Peyer's patch (tissue), 4 donors: ENCODE measurements around the gene ANKAR. TPM values are rescaled to one million over a fixed set of nuclear protein-coding genes. Genes with fewer than 3 reads are reported as not detected.
"Not testable (repeated sequence)": the region's sequence is repeated elsewhere in the genome, so short reads cannot be mapped to it uniquely, and the experiment has no call there.

Source experiments
- DNase-seq, 3 donors: peaks; one replicate each; pipeline ENCODE4 v3.0.0-alpha.2; 2017 to 2019
- H3K27ac ChIP-seq, 4 donors: fragments of 200-600 bp; sonication (generic); one replicate each; pipeline ENCODE4 v1.5.1; 2016 to 2019
- H3K27me3 ChIP-seq, 2 donors: fragments of 200-600 bp; sonication (generic); one replicate each; pipeline ENCODE4 v1.5.1; 2019
- H3K36me3 ChIP-seq, 3 donors: fragments of 200-600 bp; sonication (generic); one replicate each; pipeline ENCODE4 v1.5.1; 2016 to 2019
- H3K4me1 ChIP-seq, 4 donors: fragments of 200-600 bp; sonication (generic); one replicate each; pipeline ENCODE4 v1.5.1; 2016 to 2019
- H3K4me3 ChIP-seq, 4 donors: fragments of 200-600 bp; sonication (generic); 1 replicate in 3 of 4; 2 replicates in 1 of 4; pipeline ENCODE4 v1.5.1; 2016 to 2019; ENCODE audit warnings: mild to moderate bottlenecking in 1 of 4
- H3K9me3 ChIP-seq, 4 donors: fragments of 200-600 bp; sonication (generic); one replicate each; pipeline ENCODE4 v1.5.1; 2016 to 2019; ENCODE audit warnings: mild to moderate bottlenecking in 1 of 4
- POLR2A ChIP-seq, 2 donors: fragments of 450-650 bp; IDR thresholded peaks; one replicate each; pipeline ENCODE4 v1.5.1; 2017; ENCODE audit warnings: antibody characterized with exemption in 2 of 2, mild to moderate bottlenecking in 2 of 2, moderate library complexity in 2 of 2
- total RNA-seq, 4 donors: library from RNA; depleted of rRNA; stranded (reverse); fragments of >200 nt; gene quantifications; one replicate each; pipeline ENCODE4 v1.1.0, GENCODE V29; 2016
- TF ChIP-seq, protein P1 (sequence below), 6 experiments: fragments of 450-650 bp in 4 of 6; fragments of 200-600 bp in 2 of 6; sonication (generic) in 1 of 6; IDR thresholded peaks; one replicate each; pipeline ENCODE4 v1.5.1; 2017 to 2019; ENCODE audit warnings: antibody characterized with exemption in 6 of 6, mild to moderate bottlenecking in 3 of 6, moderate library complexity in 1 of 6

The ANKAR gene
- total RNA-seq, 4 donors from 2014 or later = 6.6 to 20.5 (median 15.9) TPM

GRCh38 chr2:189661148-189661956 is 13.1 kb upstream of the ANKAR start, which contains the start of gene ASNSD1:
ASNSD1 (plus strand) TSS chr2:189661459; CDS start chr2:189666133, 4,674 bp downstream.
- peaks cover 0 to 6% (median 0%) of the 10 kb centered on the region in 3 donors for H3K36me3 ChIP-seq
- peak; percentile 96 to 100 (median 99) for DNase-seq
- peak within 1 kb of the TSS; percentile 83 to 89 (median 88) for H3K27ac ChIP-seq
- H3K4me3 ChIP-seq = peak within 1 kb of the TSS; percentile 75 to 96 (median 84)
- peak; percentile 60 to 79 for TF ChIP-seq POLR2A (IDR thresholded peaks at IDR 0.05)
- TF ChIP-seq, protein P1, sequence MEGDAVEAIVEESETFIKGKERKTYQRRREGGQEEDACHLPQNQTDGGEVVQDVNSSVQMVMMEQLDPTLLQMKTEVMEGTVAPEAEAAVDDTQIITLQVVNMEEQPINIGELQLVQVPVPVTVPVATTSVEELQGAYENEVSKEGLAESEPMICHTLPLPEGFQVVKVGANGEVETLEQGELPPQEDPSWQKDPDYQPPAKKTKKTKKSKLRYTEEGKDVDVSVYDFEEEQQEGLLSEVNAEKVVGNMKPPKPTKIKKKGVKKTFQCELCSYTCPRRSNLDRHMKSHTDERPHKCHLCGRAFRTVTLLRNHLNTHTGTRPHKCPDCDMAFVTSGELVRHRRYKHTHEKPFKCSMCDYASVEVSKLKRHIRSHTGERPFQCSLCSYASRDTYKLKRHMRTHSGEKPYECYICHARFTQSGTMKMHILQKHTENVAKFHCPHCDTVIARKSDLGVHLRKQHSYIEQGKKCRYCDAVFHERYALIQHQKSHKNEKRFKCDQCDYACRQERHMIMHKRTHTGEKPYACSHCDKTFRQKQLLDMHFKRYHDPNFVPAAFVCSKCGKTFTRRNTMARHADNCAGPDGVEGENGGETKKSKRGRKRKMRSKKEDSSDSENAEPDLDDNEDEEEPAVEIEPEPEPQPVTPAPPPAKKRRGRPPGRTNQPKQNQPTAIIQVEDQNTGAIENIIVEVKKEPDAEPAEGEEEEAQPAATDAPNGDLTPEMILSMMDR (IDR thresholded peaks at IDR 0.05) = peak; percentile 94 to 100 (median 100)
- H3K4me1 ChIP-seq = peaks cover 0 to 27% (median 5%) of the 10 kb centered on the region in 4 donors
- no peaks in the 10 kb centered on the region for H3K9me3 ChIP-seq
- H3K27me3 ChIP-seq = no peaks in the 10 kb centered on the region

- DNase-seq = no peak
- peaks cover 0 to 12% (median 0%) of the 10 kb centered on the region in 3 donors for H3K36me3 ChIP-seq
- TF ChIP-seq, protein P1 (IDR thresholded peaks at IDR 0.05) = no peak
- TF ChIP-seq POLR2A (IDR thresholded peaks at IDR 0.05) = no peak
- no peaks in the 10 kb centered on the region for H3K27me3 ChIP-seq
- H3K4me1 ChIP-seq = peaks cover 0 to 27% (median 5%) of the 10 kb centered on the region in 4 donors
- no peaks in the 10 kb centered on the region for H3K9me3 ChIP-seq
- peak overlapping the region; percentile 83 to 89 (median 88) for H3K27ac ChIP-seq
- H3K4me3 ChIP-seq = peak overlapping the region; percentile 75 to 96 (median 84)
Observed at GRCh38 chr2:189661957-189662321, 12.5 kb upstream of the ANKAR start.

GRCh38 chr2:189662669-189663226 is 11.7 kb upstream of the ANKAR start:
- H3K27ac ChIP-seq = no peak overlapping the region
- peaks cover 0 to 27% (median 5%) of the 10 kb centered on the region in 4 donors for H3K4me1 ChIP-seq
- H3K36me3 ChIP-seq = peaks cover 0 to 20% (median 0%) of the 10 kb centered on the region in 3 donors
- TF ChIP-seq POLR2A (IDR thresholded peaks at IDR 0.05) = no peak
- DNase-seq = no peak
- H3K27me3 ChIP-seq = no peaks in the 10 kb centered on the region
- H3K4me3 ChIP-seq = peak overlapping the region in 3 of 4 donors; percentile 75 to 96 (median 79)
- no peaks in the 10 kb centered on the region for H3K9me3 ChIP-seq

- H3K4me3 ChIP-seq, H3K27me3 ChIP-seq, H3K27ac ChIP-seq, DNase-seq, H3K9me3 ChIP-seq: not testable (repeated sequence)
- Histone ChIP-seq H3K4me1 (peaks cover 0 to 27% (median 5%) of the 10 kb centered on the region in 4 donors), H3K36me3 (peaks cover 0 to 26% (median 0%) of the 10 kb centered on the region in 3 donors)
Observed at GRCh38 chr2:189663319-189663718, 11.2 kb upstream of the ANKAR start.

DNA sequence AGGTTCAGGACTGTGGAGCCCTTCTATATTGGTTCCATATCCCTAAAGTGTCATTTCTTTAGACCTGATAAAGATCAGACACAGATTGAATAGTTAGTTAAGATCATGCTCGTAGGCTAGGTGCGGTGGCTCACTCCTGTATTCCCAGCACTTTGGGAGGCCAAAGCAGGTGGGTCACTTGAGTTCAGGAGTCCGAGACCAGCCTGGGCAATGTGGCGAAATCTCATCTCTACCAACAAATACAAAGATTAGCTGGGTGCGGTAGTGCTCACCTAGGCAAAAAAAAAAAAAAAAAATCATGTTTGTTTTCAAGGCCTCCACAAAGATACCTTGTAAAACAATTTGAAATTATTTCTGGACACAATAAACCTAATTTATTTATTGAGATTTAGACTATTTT is 4.6 kb upstream of the ANKAR start:
- Histone ChIP-seq H3K4me1 (no peaks in the 10 kb centered on the region), H3K4me3 (no peak overlapping the region), H3K36me3 (peaks cover 0 to 61% (median 0%) of the 10 kb centered on the region in 3 donors), H3K27ac (no peak overlapping the region), H3K27me3 (no peaks in the 10 kb centered on the region), H3K9me3 (no peaks in the 10 kb centered on the region)
- no peak for DNase-seq
- TF ChIP-seq, protein P1 (IDR thresholded peaks at IDR 0.05) = no peak
- TF ChIP-seq POLR2A (IDR thresholded peaks at IDR 0.05) = no peak

GRCh38 chr2:189673661-189674373 is 653 bp upstream of the ANKAR start:
- no peak for DNase-seq
- Histone ChIP-seq H3K9me3 (no peaks in the 10 kb centered on the region), H3K4me1 (peaks cover 0 to 13% (median 0%) of the 10 kb centered on the region in 4 donors), H3K27me3 (no peaks in the 10 kb centered on the region), H3K4me3 (peak overlapping the region; percentile 46 to 81 (median 57)), H3K27ac (peak overlapping the region; percentile 85 to 97 (median 89)), H3K36me3 (peaks cover 0 to 30% (median 0%) of the 10 kb centered on the region in 3 donors)
- TF ChIP-seq POLR2A (IDR thresholded peaks at IDR 0.05) = no peak
- TF ChIP-seq, protein P1 (IDR thresholded peaks at IDR 0.05) = no peak
